ENCODE data around the gene BTN2A1.

- no peak for TF ChIP-seq YY1 (IDR thresholded peaks at IDR 0.05; ENCODE audit: insufficient read depth, insufficient read length)
- TF ChIP-seq ZNF274 (IDR thresholded peaks at IDR 0.05; ENCODE audit: low read depth, low read length) = no peak
Observed at GRCh38 chr6:26436018-26436417, 21.7 kb upstream of the BTN2A1 start.
